ENCODE measurements around the gene TDG. TPM values are rescaled to one million over a fixed set of nuclear protein-coding genes. Genes with fewer than 3 reads are reported as not detected.

Gene TDG
- total RNA-seq, 1 experiment from 2014 or later = 70.3 TPM

GRCh38 chr12:104024348-104024747 is 58.7 kb downstream of the TDG start:
- Histone ChIP-seq H3K56ac (ENCODE audit: insufficient read length, low read depth, low read length) (no peak overlapping the region), H3T11ph (ENCODE audit: low read length) (no peak overlapping the region), H3K9ac (ENCODE audit: extremely low read depth, insufficient read length, low read length) (no peak overlapping the region), H2BK15ac (ENCODE audit: low read depth, low read length) (no peak overlapping the region), H4K20me1 (ENCODE audit: control insufficient read depth, insufficient read depth, insufficient read length) (no peaks in the 10 kb centered on the region), H3K27ac (ENCODE audit: insufficient read length, low read depth, low read length) (no peak overlapping the region), H4K8ac (replicated peaks; ENCODE audit: insufficient read length, low read depth, low read length) (no peak overlapping the region), H2AFZ (ENCODE audit: low read length) (no peak overlapping the region), H2BK5ac (ENCODE audit: insufficient read length, low read length) (no peak overlapping the region), H3K79me2 (ENCODE audit: insufficient read depth, low read length) (no peaks in the 10 kb centered on the region), H3K27me3 (ENCODE audit: insufficient read depth, low read length) (no peaks in the 10 kb centered on the region), H4K91ac (ENCODE audit: insufficient read length, low read depth, low read length) (no peak overlapping the region), H3K9me3 (ENCODE audit: control insufficient read depth, low read depth, low read length) (no peaks in the 10 kb centered on the region), H3K4me1 (ENCODE audit: insufficient read depth, low read length) (no peaks in the 10 kb centered on the region), H2BK20ac (ENCODE audit: low read depth, low read length, poor library complexity, severe bottlenecking) (no peak overlapping the region), H2BK12ac (ENCODE audit: insufficient read length, low read depth, low read length) (no peak overlapping the region), H3K18ac (ENCODE audit: insufficient read length, low read depth, low read length) (no peak overlapping the region), H3K4ac (ENCODE audit: low read depth, low read length) (no peak overlapping the region), H4K5ac (ENCODE audit: insufficient read length, low read depth, low read length) (no peak overlapping the region), H3K23ac (ENCODE audit: insufficient read length, low read depth, low read length) (no peak overlapping the region), H3K14ac (ENCODE audit: insufficient read depth, low read length) (no peak overlapping the region), H2BK120ac (ENCODE audit: low read depth, low read length, poor library complexity, severe bottlenecking) (no peak overlapping the region), H2AK5ac (ENCODE audit: insufficient read length, low read length) (no peak overlapping the region), H3K79me1 (ENCODE audit: insufficient read depth, low read depth, low read length, poor library complexity, severe bottlenecking) (no peaks in the 10 kb centered on the region), H3K23me2 (ENCODE audit: insufficient read length, low read depth, low read length, poor library complexity, severe bottlenecking) (no peaks in the 10 kb centered on the region), H3K4me2 (ENCODE audit: insufficient read depth, insufficient read length, low read length) (no peak overlapping the region)
- no peak overlapping the region for H3K4me3 Mint-ChIP-seq
- TF ChIP-seq, protein P1, sequence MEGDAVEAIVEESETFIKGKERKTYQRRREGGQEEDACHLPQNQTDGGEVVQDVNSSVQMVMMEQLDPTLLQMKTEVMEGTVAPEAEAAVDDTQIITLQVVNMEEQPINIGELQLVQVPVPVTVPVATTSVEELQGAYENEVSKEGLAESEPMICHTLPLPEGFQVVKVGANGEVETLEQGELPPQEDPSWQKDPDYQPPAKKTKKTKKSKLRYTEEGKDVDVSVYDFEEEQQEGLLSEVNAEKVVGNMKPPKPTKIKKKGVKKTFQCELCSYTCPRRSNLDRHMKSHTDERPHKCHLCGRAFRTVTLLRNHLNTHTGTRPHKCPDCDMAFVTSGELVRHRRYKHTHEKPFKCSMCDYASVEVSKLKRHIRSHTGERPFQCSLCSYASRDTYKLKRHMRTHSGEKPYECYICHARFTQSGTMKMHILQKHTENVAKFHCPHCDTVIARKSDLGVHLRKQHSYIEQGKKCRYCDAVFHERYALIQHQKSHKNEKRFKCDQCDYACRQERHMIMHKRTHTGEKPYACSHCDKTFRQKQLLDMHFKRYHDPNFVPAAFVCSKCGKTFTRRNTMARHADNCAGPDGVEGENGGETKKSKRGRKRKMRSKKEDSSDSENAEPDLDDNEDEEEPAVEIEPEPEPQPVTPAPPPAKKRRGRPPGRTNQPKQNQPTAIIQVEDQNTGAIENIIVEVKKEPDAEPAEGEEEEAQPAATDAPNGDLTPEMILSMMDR (conservative IDR thresholded peaks at IDR 0.05) = no peak
- WGBS (ENCODE audit: extremely low coverage, insufficient read length, low lambda C conversion rate) = no CpG with 5 or more reads among the region's 6 CpGs
- peaks cover 11% of the 10 kb centered on the region for H3K27me3 Mint-ChIP-seq (ENCODE audit: low read depth)
- no peak overlapping the region for H3K27ac Mint-ChIP-seq
- peaks cover 2 to 8% (median 5%) of the 10 kb centered on the region in 3 experiments; a peak in 3 of 7 replicates for H3K36me3 Mint-ChIP-seq (ENCODE audit: insufficient read depth in 1 of 3, low read depth in 3 of 3)
- no peak for DNase-seq
- H3K9me3 Mint-ChIP-seq = peaks cover 11 to 18% of the 10 kb centered on the region in 2 experiments
- H3K4me1 Mint-ChIP-seq = no peaks in the 10 kb centered on the region

Measured in H9 (cell line).